GM23338 (cell line): ENCODE measurements around the gene RBP3. TPM values are rescaled to one million over a fixed set of nuclear protein-coding genes. Genes with fewer than 3 reads are reported as not detected.

ENCODE experiments used
- ATAC-seq: fragments of 200-7000 bp; cut with Tn5 transposase; 3 replicates; pipeline ENCODE4 v1.9.1; 2020
- DNase-seq: peaks from one replicate; pipeline ENCODE4 v3.0.0-alpha.2; 2015; ENCODE audit warnings: low spot score
- H2AFZ ChIP-seq: fragments of 200-600 bp; sonication (generic); 2 replicates; pipeline ENCODE4 v1.8.0; 2016; ENCODE audit warnings: antibody characterized with exemption, mild to moderate bottlenecking, moderate library complexity
- H3F3A ChIP-seq: fragments of 200-600 bp; sonication (generic); replicated peaks from 2 replicates; pipeline ENCODE4 v1.8.0; 2017; ENCODE audit warnings: antibody characterized with exemption, mixed run types, low read depth
- H3K27ac ChIP-seq: fragments of 200-600 bp; sonication (generic); 2 replicates; pipeline ENCODE4 v1.6.1; 2016; ENCODE audit warnings: low read depth
- H3K27me3 ChIP-seq: fragments of 200-600 bp; sonication (generic); 2 replicates; pipeline ENCODE4 v1.8.0; 2016; ENCODE audit warnings: mild to moderate bottlenecking, mixed run types, moderate library complexity; ENCODE audit not compliant: insufficient read depth
- H3K36me3 ChIP-seq: fragments of 200-600 bp; sonication (generic); 2 replicates; pipeline ENCODE4 v1.8.0; 2016; ENCODE audit warnings: mild to moderate bottlenecking; ENCODE audit not compliant: insufficient read depth
- H3K4me1 ChIP-seq: fragments of 200-600 bp; sonication (generic); 2 replicates; pipeline ENCODE4 v1.8.0; 2016; ENCODE audit warnings: mild to moderate bottlenecking, moderate library complexity; ENCODE audit not compliant: insufficient read depth
- H3K4me2 ChIP-seq: fragments of 200-600 bp; sonication (generic); 2 replicates; pipeline ENCODE4 v1.7.1; 2017; ENCODE audit warnings: mixed run types
- H3K4me3 ChIP-seq: fragments of 200-600 bp; sonication (generic); 2 replicates; pipeline ENCODE4 v1.6.1; 2016; ENCODE audit warnings: mixed run types
- H3K79me2 ChIP-seq: fragments of 200-600 bp; sonication (generic); replicated peaks from 2 replicates; pipeline ENCODE4 v1.8.0; 2017; ENCODE audit warnings: mild to moderate bottlenecking; ENCODE audit not compliant: insufficient read depth
- H3K9me2 ChIP-seq: fragments of 200-600 bp; sonication (generic); 2 replicates; pipeline ENCODE4 v1.8.0; 2017; ENCODE audit not compliant: insufficient read depth
- H4K20me1 ChIP-seq: fragments of 200-600 bp; sonication (generic); replicated peaks from 2 replicates; pipeline ENCODE4 v1.8.0; 2017; ENCODE audit warnings: mild to moderate bottlenecking; ENCODE audit not compliant: insufficient read depth
- H3K27ac Mint-ChIP-seq: 2 replicates; pipeline ENCODE4 v1.8.0; 2020; ENCODE audit warnings: inconsistent platforms, mild to moderate bottlenecking, moderate library complexity, mixed read lengths
- H3K27me3 Mint-ChIP-seq: 3 replicates; pipeline ENCODE4 v1.8.0; 2022; ENCODE audit warnings: low read depth, mild to moderate bottlenecking, moderate library complexity, mixed read lengths, inconsistent platforms; ENCODE audit not compliant: insufficient read depth, poor library complexity
- H3K36me3 Mint-ChIP-seq: 3 replicates; pipeline ENCODE4 v1.8.0; 2021; ENCODE audit warnings: low read depth, mild to moderate bottlenecking, inconsistent platforms, moderate library complexity, mixed read lengths
- H3K4me1 Mint-ChIP-seq: 3 replicates; pipeline ENCODE4 v1.8.0; 2020; ENCODE audit warnings: mild to moderate bottlenecking, inconsistent platforms, mixed read lengths
- H3K4me3 Mint-ChIP-seq: 3 replicates; pipeline ENCODE4 v1.8.0; 2021; ENCODE audit warnings: moderate library complexity, mild to moderate bottlenecking, inconsistent platforms, mixed read lengths
- H3K9me3 Mint-ChIP-seq: 3 replicates; pipeline ENCODE4 v1.8.0; 2020; ENCODE audit warnings: moderate library complexity, mild to moderate bottlenecking, inconsistent platforms, mixed read lengths
- CREB1 ChIP-seq: fragments of 250-450 bp; sonication (Bioruptor Pico); IDR thresholded peaks from 2 replicates; pipeline ENCODE4 v1.5.0; 2020; ENCODE audit warnings: low read depth, mild to moderate bottlenecking, moderate library complexity
- CTCF ChIP-seq, 2 experiments: fragments of 200-600 bp in 1 of 2; sonication (generic) in 1 of 2; conservative IDR thresholded peaks; 2 replicates each; pipeline versions ENCODE4 v1.5.1 to v1.6.1; 2016 to 2017; ENCODE audit warnings: antibody characterized with exemption in 2 of 2, low read depth in 2 of 2, mild to moderate bottlenecking in 2 of 2, moderate library complexity in 1 of 2
- ETS1 ChIP-seq: IDR thresholded peaks from 2 replicates; pipeline ENCODE4 v1.6.1; 2016; ENCODE audit warnings: antibody characterized with exemption
- EZH2 ChIP-seq: fragments of 200-600 bp; sonication (generic); IDR thresholded peaks from one replicate; pipeline ENCODE4 v1.8.0; 2017; ENCODE audit warnings: antibody characterized with exemption, mild to moderate bottlenecking, low read depth; ENCODE audit not compliant: unreplicated experiment
- EZH2phosphoT487 ChIP-seq: fragments of 200-600 bp; sonication (generic); IDR thresholded peaks from one replicate; pipeline ENCODE4 v1.8.1; 2018; ENCODE audit warnings: antibody characterized with exemption; ENCODE audit not compliant: unreplicated experiment
- JUNB ChIP-seq: IDR thresholded peaks from one replicate; pipeline ENCODE4 v1.6.1; 2016; ENCODE audit warnings: antibody characterized with exemption; ENCODE audit not compliant: unreplicated experiment
- NANOG ChIP-seq: IDR thresholded peaks from 2 replicates; pipeline ENCODE4 v1.6.1; 2016; ENCODE audit warnings: antibody characterized with exemption, borderline replicate concordance
- POLR2AphosphoS5 ChIP-seq: IDR thresholded peaks from 2 replicates; pipeline ENCODE4 v1.6.1; 2016; ENCODE audit warnings: antibody characterized with exemption, low read depth
- REST ChIP-seq: IDR thresholded peaks from one replicate; pipeline ENCODE4 v1.6.1; 2018; ENCODE audit warnings: antibody characterized with exemption; ENCODE audit not compliant: unreplicated experiment
- STAT1 ChIP-seq: IDR thresholded peaks from one replicate; pipeline ENCODE4 v1.6.1; 2016; ENCODE audit warnings: antibody characterized with exemption; ENCODE audit not compliant: unreplicated experiment
- ZNF114 ChIP-seq: fragments of 250-450 bp; sonication (Bioruptor Pico); IDR thresholded peaks from 2 replicates; pipeline ENCODE4 v1.5.0; 2020; ENCODE audit warnings: mild to moderate bottlenecking, moderate library complexity
- ZNF331 ChIP-seq: fragments of 250-450 bp; sonication (Bioruptor Pico); IDR thresholded peaks from 2 replicates; pipeline ENCODE4 v1.5.0; 2020; ENCODE audit warnings: low read depth, mild to moderate bottlenecking, moderate library complexity
- ZNF462 ChIP-seq: fragments of 250-450 bp; sonication (Bioruptor Pico); IDR thresholded peaks from 2 replicates; pipeline ENCODE4 v1.5.0; 2020; ENCODE audit warnings: mild to moderate bottlenecking, moderate library complexity
- polyA plus RNA-seq: library from polyadenylated mRNA; unstranded; fragments of >200 nt; fragmentation: Nextera tagmentation; extraction: Ambion mirVana; gene quantifications from 2 replicates; pipeline ENCODE4 v1.2.1, GENCODE V29; 2016
- total RNA-seq: library from RNA; depleted of rRNA; stranded (reverse); fragments of >200 nt; shearing (Covaris generic); gene quantifications from 2 replicates; pipeline ENCODE4 v1.2.3, GENCODE V29; 2014

The RBP3 gene
- total and polyA plus RNA-seq, 2 experiments from 2014 or later = not detected

GRCh38 chr10:47367646-47368045 lies 19.5 kb downstream of the RBP3 start:
- Histone ChIP-seq H3K9me2 (no peaks in the 10 kb centered on the region), H3F3A (no peaks in the 10 kb centered on the region), H3K4me2 (no peak overlapping the region), H2AFZ (no peak overlapping the region), H3K4me3 (no peak overlapping the region), H3K79me2 (no peaks in the 10 kb centered on the region), H4K20me1 (no peaks in the 10 kb centered on the region), H3K36me3 (no peaks in the 10 kb centered on the region), H3K27ac (no peak overlapping the region), H3K4me1 (peaks cover 7% of the 10 kb centered on the region), H3K27me3 (no peaks in the 10 kb centered on the region)
- DNase-seq (no peak), ATAC-seq (no peak)
- Mint-ChIP-seq H3K36me3 (no peaks in the 10 kb centered on the region), H3K4me3 (no peak overlapping the region), H3K4me1 (peaks cover 28% of the 10 kb centered on the region), H3K27me3 (peaks cover 6% of the 10 kb centered on the region), H3K9me3 (no peaks in the 10 kb centered on the region), H3K27ac (no peak overlapping the region)
- no peak for TF ChIP-seq ETS1
- no peak for TF ChIP-seq EZH2phosphoT487
- no peak for TF ChIP-seq NANOG
- TF ChIP-seq EZH2 = no peak
- no peak for TF ChIP-seq ZNF462 (CRISPR knock-in tag)
- TF ChIP-seq ZNF331 (CRISPR knock-in tag) = no peak
- TF ChIP-seq ZNF114 = no peak
- no peak for TF ChIP-seq REST
- TF ChIP-seq POLR2AphosphoS5 = no peak
- TF ChIP-seq JUNB = no peak
- no peak for TF ChIP-seq STAT1
- no peak for TF ChIP-seq CTCF (conservative IDR thresholded peaks at IDR 0.05; ENCODE audit: low read depth in 2 of 2)
- no peak for TF ChIP-seq CREB1 (CRISPR knock-in tag)
